ENCODE results near the gene MBNL1.

DNA sequence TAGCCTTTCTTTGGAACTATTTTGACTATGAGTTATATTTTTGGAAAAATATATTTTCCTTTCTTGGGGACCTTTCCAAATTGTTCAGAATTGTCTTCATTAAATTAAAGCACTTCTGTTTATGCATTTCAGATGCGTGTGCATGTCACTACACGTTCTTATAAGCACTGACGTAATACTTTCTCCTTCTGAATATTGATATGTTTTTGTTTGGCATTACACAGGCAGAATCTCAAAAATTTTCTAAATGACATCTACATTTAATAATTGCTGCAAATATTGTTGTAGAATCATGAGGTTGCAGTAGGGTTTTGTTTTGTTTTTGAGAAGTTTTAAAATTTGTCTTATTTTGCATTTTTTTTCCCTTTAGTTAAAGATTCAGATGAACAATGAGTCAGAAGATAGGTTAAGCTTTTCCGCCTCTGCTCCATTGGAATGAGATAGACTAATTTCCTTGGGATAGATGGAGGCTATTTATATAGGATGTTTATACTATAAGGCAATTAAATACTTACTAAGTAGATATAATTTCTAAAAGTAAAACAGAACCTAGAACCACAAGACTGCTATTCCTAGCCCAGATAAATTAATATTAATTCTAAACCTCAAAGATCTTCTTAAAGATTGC is 110.8 kb downstream of the MBNL1 start:
- TF ChIP-seq, protein P1, sequence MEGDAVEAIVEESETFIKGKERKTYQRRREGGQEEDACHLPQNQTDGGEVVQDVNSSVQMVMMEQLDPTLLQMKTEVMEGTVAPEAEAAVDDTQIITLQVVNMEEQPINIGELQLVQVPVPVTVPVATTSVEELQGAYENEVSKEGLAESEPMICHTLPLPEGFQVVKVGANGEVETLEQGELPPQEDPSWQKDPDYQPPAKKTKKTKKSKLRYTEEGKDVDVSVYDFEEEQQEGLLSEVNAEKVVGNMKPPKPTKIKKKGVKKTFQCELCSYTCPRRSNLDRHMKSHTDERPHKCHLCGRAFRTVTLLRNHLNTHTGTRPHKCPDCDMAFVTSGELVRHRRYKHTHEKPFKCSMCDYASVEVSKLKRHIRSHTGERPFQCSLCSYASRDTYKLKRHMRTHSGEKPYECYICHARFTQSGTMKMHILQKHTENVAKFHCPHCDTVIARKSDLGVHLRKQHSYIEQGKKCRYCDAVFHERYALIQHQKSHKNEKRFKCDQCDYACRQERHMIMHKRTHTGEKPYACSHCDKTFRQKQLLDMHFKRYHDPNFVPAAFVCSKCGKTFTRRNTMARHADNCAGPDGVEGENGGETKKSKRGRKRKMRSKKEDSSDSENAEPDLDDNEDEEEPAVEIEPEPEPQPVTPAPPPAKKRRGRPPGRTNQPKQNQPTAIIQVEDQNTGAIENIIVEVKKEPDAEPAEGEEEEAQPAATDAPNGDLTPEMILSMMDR (conservative IDR thresholded peaks at IDR 0.05; ENCODE audit: low read depth, low read length), result no peak
- no peak for TF ChIP-seq EZH2 (IDR thresholded peaks at IDR 0.05; ENCODE audit: borderline replicate concordance, low read depth, low read length, poor library complexity, severe bottlenecking)
